Measurements from ENCODE around the gene MRTFB.

DNA sequence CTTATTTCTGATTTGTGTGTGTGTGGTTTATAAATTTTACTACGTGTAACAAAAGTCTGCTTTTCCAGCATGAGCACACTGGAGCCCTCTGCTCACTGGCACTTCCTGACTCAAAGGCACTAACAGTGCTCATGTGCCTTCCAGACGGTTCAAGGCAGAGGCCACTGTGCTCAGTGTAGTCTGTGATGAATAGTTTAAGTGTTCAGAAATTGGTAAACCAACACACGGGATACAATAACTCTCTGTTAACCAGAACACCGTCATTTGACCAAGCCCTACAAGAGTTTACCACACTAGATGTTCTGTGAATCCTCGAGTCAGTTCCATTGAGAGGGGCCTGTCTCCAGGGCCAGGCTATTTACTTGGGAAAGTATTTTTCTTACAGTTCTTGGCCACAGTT is 191.9 kb downstream of the MRTFB start:
- no peak for TF ChIP-seq POLR2AphosphoS5 (IDR thresholded peaks at IDR 0.05)
- TF ChIP-seq, protein P1, sequence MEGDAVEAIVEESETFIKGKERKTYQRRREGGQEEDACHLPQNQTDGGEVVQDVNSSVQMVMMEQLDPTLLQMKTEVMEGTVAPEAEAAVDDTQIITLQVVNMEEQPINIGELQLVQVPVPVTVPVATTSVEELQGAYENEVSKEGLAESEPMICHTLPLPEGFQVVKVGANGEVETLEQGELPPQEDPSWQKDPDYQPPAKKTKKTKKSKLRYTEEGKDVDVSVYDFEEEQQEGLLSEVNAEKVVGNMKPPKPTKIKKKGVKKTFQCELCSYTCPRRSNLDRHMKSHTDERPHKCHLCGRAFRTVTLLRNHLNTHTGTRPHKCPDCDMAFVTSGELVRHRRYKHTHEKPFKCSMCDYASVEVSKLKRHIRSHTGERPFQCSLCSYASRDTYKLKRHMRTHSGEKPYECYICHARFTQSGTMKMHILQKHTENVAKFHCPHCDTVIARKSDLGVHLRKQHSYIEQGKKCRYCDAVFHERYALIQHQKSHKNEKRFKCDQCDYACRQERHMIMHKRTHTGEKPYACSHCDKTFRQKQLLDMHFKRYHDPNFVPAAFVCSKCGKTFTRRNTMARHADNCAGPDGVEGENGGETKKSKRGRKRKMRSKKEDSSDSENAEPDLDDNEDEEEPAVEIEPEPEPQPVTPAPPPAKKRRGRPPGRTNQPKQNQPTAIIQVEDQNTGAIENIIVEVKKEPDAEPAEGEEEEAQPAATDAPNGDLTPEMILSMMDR (IDR thresholded peaks at IDR 0.05) = no peak

All from stomach (tissue), 4 donors.